Stromal cell of bone marrow (primary cell): Measurements from ENCODE around the gene SRSF10.
"Not testable (repeated sequence)": the region's sequence is repeated elsewhere in the genome, so short reads cannot be mapped to it uniquely, and the experiment has no call there.

Experiments used
- DNase-seq: peaks from one replicate; pipeline ENCODE4 v3.0.0-alpha.2; 2012; ENCODE audit warnings: low read depth

Gene SRSF10

DNA sequence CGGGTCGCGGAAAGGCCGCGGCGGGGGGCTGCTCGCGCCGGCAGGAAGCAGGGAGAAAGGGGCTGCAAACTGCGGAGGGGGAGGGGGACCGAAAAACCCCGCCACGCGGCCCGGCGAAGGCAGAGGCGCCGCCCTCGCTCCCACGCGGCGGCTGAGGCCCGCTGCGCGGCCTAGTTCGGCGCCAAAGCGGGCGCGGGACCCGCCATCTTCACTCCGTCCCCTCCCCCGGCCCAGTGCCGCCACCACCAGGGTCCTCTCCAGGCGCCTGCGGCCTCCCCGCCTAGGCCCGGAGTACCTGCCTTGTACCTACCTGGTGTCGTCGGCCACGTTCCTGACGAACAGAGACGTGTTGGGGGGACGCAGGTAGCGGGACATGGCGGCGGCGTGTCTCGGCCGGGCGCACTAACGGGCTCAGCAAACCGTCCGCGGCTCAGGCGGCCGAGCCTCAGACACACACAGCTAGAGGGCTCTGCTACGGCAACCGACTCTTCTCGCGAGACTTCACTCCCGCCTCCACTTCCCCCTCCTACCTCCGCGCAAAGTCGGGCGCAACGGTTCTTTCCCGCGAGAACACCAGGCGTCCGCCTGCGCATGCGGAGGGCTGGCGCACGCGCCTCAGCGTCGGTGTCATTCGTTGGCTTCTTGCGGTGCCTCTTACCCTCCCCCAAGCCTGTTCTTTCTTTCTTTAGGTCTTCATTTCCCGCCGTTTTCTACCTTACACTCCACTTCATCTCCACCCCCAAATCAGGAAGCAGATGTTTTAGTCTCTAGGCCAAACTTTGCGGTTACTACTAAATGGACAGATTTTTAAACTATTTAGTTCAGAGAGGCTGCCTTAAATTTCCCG is at the start of gene SRSF10:
TSS of gene SRSF10 (minus strand) at position 447 of the 847 bp plus-strand sequence. CDS start at position 375, 72 bp downstream.
- peak; percentile 97 for DNase-seq

DNA sequence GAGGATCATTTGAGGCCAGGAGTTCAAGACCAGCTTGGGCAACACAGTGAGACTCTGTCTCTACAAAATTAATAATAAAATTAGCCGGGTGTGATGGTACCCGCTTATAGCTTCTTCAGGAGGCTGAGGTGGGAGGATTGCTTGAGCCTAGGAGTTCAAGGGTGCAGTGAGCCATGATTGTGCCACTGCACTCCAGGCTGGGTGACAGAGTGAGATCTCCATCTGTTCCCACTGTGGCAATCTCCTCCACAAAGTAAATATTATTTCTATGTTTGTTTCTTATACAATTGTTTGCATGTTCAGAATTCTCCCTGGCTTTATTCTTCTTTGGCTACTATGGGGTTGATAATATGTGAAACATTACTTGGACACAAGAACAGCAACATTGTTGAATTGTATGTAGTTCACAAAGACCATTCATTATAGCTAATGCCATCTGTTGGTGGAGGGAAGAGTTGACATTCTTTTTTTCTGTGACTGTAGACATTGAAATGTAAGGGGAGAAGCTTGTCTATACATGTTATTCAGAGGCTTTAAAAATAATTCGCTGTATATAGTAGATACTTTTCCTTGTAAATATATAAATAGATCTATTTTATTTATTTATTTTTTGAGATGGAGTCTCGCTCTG is 47.8 kb upstream of the SRSF10 start:
- no peak for DNase-seq

GRCh38 chr1:24022581-24023361 is 42.6 kb upstream of the SRSF10 start:
- DNase-seq: peak; percentile 72

GRCh38 chr1:24021403-24022266 is 41.5 kb upstream of the SRSF10 start:
- DNase-seq: no peak

DNA sequence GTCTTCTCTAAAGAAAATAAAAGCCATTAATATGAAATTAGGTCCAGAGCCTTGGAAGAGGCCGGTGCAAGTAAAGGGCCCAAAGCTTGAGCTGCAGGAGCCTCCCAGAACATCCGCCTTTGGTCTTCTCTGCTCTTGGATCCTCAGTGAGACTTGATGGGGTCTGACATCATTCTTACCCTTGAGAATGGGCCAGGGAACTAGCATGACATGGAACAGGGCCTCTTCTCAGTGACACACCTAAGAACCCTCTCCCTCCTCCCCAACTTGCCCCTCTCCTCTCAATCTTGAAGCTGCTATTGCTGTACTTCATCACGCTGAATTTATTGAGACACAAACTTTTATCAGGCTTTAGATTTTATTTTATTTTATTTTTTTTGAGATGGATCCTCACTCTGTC is 40.3 kb upstream of the SRSF10 start:
- no peak for DNase-seq

GRCh38 chr1:24020025-24020424 is 39.9 kb upstream of the SRSF10 start:
- DNase-seq: peak; percentile 67

- peak; percentile 99 for DNase-seq
These were observed 38.8 kb upstream of the SRSF10 start for GRCh38 chr1:24018611-24019580.

DNA sequence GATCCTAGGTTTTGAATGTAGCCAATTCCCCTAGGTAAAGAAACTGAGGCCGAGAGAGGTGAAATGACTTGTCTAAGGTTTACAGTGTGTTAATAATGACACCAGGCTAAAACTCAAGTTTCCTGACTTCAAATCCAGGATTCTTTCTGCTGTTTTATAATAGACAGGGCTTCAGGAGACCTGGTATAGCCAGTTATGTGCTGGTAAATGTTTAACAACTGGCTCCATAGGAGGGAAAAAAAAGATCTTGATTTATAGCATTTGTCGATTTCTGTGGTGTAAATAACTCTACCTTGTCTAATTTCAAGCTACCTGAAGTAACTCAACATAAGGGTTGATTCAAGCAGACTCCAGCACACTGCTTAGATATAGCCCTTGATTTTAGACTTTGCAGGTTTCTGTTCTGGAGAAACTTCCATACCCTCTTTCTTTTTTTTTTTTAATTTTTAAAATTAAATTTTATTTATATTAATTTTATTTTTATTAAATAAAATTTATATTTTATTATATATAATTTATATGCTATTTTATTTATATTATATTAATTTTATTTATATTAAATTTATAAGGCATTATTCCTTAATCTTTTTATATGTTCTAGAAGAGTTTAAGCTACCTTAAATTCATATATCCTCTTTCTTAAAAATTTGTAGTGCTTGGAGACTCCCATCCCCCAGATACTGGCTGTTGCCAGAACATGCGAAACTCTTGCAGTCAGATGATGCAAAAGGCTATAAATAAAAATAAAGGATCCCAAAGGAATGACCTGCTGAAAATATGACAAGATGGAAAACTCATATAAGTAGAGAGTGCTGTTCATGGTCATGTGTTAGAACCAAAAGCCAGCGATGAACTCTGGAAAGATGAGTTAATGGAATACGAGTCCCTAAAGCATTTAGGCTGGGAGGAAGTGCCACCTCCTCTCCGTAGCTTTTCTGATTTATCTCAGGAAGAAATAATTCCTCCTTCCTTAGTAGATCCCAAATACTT is 35.4 kb upstream of the SRSF10 start:
- DNase-seq: peak; percentile 90

- DNase-seq: not testable (repeated sequence)
These were observed 32.8 kb upstream of the SRSF10 start for GRCh38 chr1:24012878-24013277.

DNA sequence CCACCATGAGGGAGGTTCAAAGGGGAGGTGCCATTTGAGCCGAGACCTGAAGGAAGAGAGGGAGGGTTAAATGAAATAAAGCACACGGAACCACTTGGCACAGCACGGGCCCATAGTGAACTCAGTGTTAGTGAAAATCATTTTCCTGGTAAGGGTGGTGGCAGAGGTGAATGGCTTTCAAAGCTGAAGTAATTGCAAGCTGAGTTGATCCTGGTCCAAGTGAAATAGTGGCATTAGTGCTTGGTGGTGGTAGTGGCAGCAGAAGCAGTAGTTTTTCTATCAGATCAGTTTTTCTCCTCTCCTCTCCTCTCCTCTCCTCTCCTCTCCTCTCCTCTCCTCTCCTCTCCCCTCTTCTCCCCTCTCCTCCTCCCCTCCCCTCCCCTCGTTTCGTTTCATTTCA is 30.5 kb upstream of the SRSF10 start:
- no peak for DNase-seq

DNA sequence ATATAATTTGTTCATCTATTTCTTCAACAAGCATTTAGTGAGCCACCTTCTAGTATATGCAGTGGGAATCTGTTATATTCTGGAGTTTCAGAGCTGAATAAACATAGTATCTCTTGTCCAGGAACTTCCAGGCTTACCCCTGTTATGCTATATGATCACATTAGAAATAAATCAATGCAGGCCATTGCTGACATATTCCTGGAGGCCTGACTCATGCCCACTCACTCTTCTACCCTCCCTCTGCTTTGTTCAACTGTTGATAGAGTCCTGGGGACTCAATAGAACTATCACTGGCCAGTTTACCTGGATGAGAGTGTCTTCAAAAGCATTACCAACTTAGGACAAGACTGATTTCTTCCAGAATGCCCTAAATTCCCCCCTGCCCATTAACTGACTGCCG is 29.3 kb upstream of the SRSF10 start:
- DNase-seq: no peak

DNA sequence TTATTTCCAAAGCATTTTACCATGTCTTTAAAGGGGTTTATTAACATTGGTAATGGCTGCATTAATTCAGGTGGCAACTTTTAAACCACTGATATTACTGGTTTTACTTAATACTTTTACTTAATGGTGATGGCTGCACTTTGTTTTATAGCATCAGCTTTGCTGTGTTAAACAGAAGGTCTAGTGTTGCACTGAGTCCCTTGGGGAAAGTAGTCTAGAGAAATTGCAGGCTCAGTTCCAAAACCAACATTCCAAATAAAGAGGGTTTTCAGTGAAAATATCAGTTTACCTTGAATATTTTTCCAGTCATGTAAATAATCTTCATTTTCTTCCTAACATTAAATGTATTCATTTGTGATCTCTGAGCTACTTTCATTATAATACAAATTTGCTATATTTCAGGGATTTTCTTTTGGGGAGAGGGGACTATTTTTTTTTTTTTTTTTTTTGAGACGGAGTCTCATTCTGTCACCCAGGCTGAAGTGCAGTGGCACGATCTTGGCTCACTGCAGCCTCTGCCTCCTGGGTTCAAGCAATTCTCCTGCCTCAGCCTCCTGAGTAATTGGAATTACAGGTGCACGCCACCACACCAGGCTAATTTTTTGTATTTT is 28.6 kb upstream of the SRSF10 start:
- not testable (repeated sequence) for DNase-seq

DNA sequence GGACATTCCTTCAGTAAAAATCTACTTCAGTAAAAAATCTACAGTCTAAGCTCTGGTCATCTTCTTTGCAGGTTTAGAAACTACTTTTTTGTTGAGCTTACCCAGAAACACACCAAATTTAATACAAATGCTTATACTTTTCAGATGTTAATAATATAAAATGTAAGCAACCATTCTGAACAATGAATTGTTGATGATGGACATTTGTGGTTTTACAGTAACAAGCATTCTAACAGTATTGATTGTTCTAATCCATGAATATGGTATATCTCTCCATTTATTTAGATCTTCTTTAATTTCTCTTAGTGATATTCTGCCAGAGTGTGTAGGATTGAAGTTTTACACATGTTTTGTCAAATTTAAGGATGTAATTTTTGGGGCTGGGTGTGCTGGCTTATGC is 27.0 kb upstream of the SRSF10 start:
- DNase-seq: no peak

- no peak for DNase-seq
These were observed 25.0 kb upstream of the SRSF10 start for GRCh38 chr1:24005163-24005562.

DNA sequence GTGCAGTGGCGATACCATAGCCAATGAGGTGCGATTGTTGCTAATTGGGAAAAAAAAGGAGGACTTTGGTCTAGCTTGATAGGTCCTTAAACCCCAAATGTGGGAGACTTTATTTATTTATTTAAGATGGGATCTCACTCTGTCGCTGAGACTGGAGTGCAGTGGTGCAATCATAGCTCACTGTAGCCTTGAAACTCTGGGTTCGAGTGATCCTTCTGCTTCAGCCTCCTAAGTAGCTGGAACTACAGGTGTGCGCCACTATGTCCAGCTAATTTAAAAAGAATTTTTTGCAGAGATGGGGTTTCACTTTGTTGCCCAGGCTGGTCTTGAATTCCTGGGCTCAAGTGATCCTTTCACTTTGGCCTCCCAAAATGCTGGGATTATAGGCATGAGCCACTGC is 24.0 kb upstream of the SRSF10 start:
- DNase-seq: no peak

DNA sequence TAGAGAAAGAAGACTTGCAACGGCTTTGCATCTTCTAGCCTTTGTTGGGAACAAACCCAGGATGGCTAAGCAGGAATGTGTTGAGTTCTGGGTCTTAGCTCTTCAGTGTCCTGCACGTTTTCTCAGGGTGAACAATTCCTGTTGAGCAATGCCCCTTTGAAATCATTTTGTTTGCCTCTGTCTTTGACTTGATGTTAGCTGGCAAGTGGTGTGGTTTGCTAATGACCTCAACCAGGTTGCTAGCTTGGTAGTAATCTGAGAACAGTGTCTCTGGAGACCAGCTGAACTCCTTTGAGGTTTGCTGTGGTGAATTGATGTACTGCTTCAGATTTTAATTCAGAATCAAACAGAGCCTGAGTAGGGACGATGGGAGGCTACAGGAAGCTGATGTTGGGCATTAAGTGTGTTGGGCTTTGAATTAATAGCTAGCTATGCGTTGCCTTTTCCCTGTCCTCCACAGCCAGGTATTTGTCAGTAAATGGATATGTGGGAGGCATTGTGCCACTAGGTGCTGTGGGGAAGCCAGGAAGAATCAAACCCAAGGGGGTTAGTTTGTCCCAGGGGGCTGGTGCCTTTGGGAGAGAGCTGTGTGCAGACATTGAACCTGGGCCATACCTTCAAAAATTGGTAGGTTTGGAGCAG is 23.3 kb upstream of the SRSF10 start:
- no peak for DNase-seq

GRCh38 chr1:24002695-24003094 is 22.6 kb upstream of the SRSF10 start:
- DNase-seq: no peak

- no peak for DNase-seq
These were observed 19.1 kb upstream of the SRSF10 start for GRCh38 chr1:23999156-23999671.
